ENCODE measurements around the gene TECR. TPM values are rescaled to one million over a fixed set of nuclear protein-coding genes. Genes with fewer than 3 reads are reported as not detected.
"Not testable (repeated sequence)": the region's sequence is repeated elsewhere in the genome, so short reads cannot be mapped to it uniquely, and the experiment has no call there.

The TECR gene
- polyA plus RNA-seq, 6 donors from 2014 or later, result 95.6 to 169 (median 116) TPM

DNA sequence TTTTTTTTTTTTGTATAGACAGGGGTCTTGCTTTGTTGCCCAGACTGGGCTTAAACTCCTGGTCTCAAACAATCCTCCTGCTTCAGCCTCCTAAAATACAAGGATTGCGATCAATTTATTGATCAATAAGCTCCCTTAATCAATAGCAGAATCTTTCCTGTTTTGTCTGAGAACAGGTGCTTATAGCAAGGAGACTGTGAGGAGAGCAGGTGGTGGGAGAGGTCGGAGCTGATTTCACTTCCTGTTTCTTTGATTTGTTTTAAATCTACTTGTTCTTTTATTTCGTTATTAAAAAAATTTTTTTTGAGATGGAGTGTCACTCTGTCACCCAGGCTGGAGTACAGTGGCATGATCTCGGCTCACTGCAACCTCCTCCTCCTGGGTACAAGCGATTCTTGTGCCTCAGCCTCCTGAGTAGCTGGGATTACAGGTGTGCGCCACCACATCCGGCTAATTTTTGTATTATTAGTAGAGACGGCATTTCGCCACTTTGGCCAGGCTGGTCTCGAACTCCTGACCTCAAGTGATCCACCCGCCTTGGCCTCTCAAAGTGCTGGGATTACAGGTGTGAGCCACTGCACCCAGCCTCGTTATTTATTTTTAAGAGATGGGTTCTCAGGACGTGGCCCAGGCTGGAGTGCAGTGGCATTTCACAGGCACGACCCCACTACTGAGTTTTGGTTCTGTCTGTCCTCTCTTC lies 84.2 kb downstream of the TECR start:
- not testable (repeated sequence) for H3K9me3 Mint-ChIP-seq, H3K27me3 Mint-ChIP-seq
- H3K4me1 Mint-ChIP-seq, result peaks cover 43 to 79% (median 56%) of the 10 kb centered on the region in 3 donors
- H3K4me3 Mint-ChIP-seq, result peak overlapping the region; percentile 52 to 93 (median 86)
- peak; percentile 76 for DNase-seq
- H3K36me3 Mint-ChIP-seq, result peaks cover 19 to 43% of the 10 kb centered on the region in 2 donors
- H3K27ac Mint-ChIP-seq, result peak overlapping the region; percentile 97 to 100 (median 100)
- peak; percentile 66 to 67 for ATAC-seq (ENCODE audit: low read depth in 2 of 2)

DNA sequence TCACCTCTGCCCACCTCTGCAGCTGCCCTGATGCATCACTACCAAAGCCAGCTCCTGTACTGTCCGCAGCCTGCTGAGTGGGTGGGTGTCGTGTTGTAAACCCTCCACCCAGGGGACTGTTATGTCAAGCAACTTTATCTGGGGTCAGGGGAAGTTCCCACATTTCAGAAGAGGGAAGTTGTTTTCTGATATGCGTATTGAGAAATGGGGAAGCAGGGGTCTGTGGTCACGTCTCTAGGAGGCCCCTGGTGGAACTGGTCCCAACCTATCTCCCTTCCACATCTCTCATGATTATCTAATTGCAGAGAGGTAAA lies 84.7 kb downstream of the TECR start:
- ATAC-seq (ENCODE audit: low read depth in 2 of 2), result peak; percentile 84 to 87
- H3K27ac Mint-ChIP-seq, result peak overlapping the region; percentile 97 to 100 (median 100)
- peaks cover 21 to 44% of the 10 kb centered on the region in 2 donors for H3K36me3 Mint-ChIP-seq
- no peaks in the 10 kb centered on the region for H3K27me3 Mint-ChIP-seq
- H3K4me3 Mint-ChIP-seq, result peak overlapping the region; percentile 52 to 93 (median 86)
- peaks cover 0 to 5% (median 2%) of the 10 kb centered on the region in 7 donors for H3K9me3 Mint-ChIP-seq
- DNase-seq, result peak; percentile 90
- H3K4me1 Mint-ChIP-seq, result peaks cover 42 to 75% (median 55%) of the 10 kb centered on the region in 3 donors

Other genes with a start within 250 kb of the TECR start
- 10 to 100 TPM; 17.8 to 41.1 (median 31.9) TPM for gene ADGRE5, start 148.2 kb upstream of the TECR start, polyA plus RNA-seq (ENCODE audit: low read depth in 6 of 6)
- gene DDX39A, start 110.3 kb upstream of the TECR start, polyA plus RNA-seq (ENCODE audit: low read depth in 6 of 6), result 100 to 1,000 TPM; 110 to 169 (median 132) TPM
- 10 to 100 TPM; 37.1 to 67.9 (median 48.0) TPM for gene PKN1, start 96.3 kb upstream of the TECR start, polyA plus RNA-seq (ENCODE audit: low read depth in 6 of 6)
- gene PTGER1, start 54.2 kb upstream of the TECR start, polyA plus RNA-seq (ENCODE audit: low read depth in 6 of 6), result not detected
- gene GIPC1, start 33.5 kb upstream of the TECR start, polyA plus RNA-seq (ENCODE audit: low read depth in 6 of 6), result 10 to 100 TPM in 1 of 6 donors, 1 to 10 TPM in 5; 6.9 to 10.3 (median 7.5) TPM
- gene DNAJB1, start 11.2 kb upstream of the TECR start, polyA plus RNA-seq (ENCODE audit: low read depth in 6 of 6), result 100 to 1,000 TPM in 2 of 6 donors, 10 to 100 TPM in 4; 73.1 to 113 (median 75.9) TPM
- gene NDUFB7, start 42.5 kb downstream of the TECR start, polyA plus RNA-seq (ENCODE audit: low read depth in 6 of 6), result 100 to 1,000 TPM; 141 to 216 (median 170) TPM
- gene CLEC17A, start 53.5 kb downstream of the TECR start, polyA plus RNA-seq (ENCODE audit: low read depth in 6 of 6), result 100 to 1,000 TPM in 1 of 6 donors, 10 to 100 TPM in 5; 71.6 to 127 (median 93.6) TPM
- 1 to 10 TPM in 1 of 6 donors, under 1 TPM in 1, not detected in 4; 0.17 to 1.2 TPM for gene ADGRE3, start 145.2 kb downstream of the TECR start, polyA plus RNA-seq (ENCODE audit: low read depth in 6 of 6)
- gene ZNF333, start 160.5 kb downstream of the TECR start, polyA plus RNA-seq (ENCODE audit: low read depth in 6 of 6), result 10 to 100 TPM in 4 of 6 donors, 1 to 10 TPM in 2; 8.6 to 18.1 (median 11.0) TPM
- gene ADGRE2, start 249.0 kb downstream of the TECR start, polyA plus RNA-seq (ENCODE audit: low read depth in 6 of 6), result under 1 TPM in 3 of 6 donors, not detected in 3; 0.13 to 0.51 (median 0.35) TPM